Left colon (tissue), 2 donors: Measurements from ENCODE around the gene C8B. TPM values are rescaled to one million over a fixed set of nuclear protein-coding genes. Genes with fewer than 3 reads are reported as not detected.

Experiments
- ATAC-seq: fragments of 200-7000 bp; cut with Tn5 transposase; one replicate; pipeline ENCODE4 v1.9.1; 2020; ENCODE audit warnings: mild to moderate bottlenecking, moderate library complexity
- DNase-seq, 2 donors: peaks; one replicate each; pipeline ENCODE4 v3.0.0-alpha.2; 2020
- intact Hi-C, 2 donors: fragments of 100-400 bp; cut with DNase I in 1 of 2; cut with micrococcal nuclease in 1 of 2; formaldehyde crosslinking; loops; one replicate each; pipeline versions ENCODE4 v1.11.2 to v1.14.0; 2022; cut with DNase I, micrococcal nuclease
- total RNA-seq, 2 donors: library from RNA; stranded (reverse); fragmentation: NEBNext Ultra II Directional; extraction: Animal tissue kit (Norgen Biotek cat#: 25700); gene quantifications; one replicate each; pipeline ENCODE4 v1.2.1, GENCODE V29; 2021
- donor health status: DM: no; HTN: no; CAD: no.
- donor health status: DM: yes; HTN: yes; CAD: no.

The C8B gene
- total RNA-seq, 2 donors from 2014 or later: not detected

- DNase-seq (no peak), ATAC-seq (no peak)
- intact Hi-C loops: no loop called here
These were observed 54.5 kb downstream of the C8B start for GRCh38 chr1:56911098-56911938.

DNA sequence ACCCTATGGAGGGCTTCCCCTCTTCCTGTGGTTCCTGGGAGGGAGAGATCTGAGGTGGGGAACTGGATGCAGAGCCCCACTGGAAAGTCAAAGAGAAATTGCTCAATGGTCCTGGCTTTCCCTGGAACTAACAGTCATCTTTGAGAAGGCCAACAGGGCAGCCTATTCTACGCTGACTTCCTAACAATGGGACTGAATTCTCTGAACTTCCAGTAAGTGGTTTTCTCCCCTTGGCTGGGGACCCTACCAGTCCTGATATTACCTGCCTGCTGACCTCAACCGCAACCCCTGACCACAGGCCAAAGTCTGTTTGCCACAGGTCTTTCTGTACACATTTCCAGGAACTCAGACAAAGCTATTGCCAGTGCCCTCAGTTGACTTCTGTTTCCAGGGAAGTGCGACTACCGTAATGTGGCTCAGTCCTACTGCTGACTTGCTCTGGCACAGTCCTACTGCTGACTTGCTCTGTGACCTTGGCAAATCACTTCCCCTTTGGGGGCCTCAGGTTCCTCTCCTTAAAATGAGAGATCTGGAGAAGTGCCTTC, 55.3 kb downstream of the C8B start:
- no peak for ATAC-seq
- intact Hi-C loops: no loop called here
- DNase-seq: no peak

GRCh38 chr1:56908619-56909221, 57.1 kb downstream of the C8B start:
- ATAC-seq: no peak
- no peak for DNase-seq
- intact Hi-C loops: no loop called here

DNA sequence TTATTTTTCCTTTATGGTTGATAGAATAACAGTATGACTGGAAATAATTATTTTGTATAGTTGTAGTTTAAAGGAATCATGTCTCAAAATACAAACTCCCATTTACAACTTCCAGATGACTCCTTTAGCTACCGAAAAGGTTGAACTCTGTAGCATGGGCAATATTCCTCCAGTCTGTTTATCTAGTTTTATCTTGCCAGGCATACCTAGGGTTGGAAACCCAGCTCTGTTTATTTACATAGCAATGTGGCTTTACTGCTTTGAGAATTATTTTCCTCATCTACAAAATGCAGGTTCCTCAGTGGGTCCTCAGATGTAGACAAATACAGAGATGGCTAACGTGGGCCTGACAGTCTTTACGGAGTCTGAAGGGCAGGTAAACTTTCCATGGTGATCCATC, 60.1 kb downstream of the C8B start:
- intact Hi-C loops: no loop called here
- ATAC-seq: no peak
- no peak for DNase-seq

GRCh38 chr1:56904663-56905397, 61.0 kb downstream of the C8B start:
- intact Hi-C loops: no loop called here
- DNase-seq (no peak), ATAC-seq (no peak)

DNA sequence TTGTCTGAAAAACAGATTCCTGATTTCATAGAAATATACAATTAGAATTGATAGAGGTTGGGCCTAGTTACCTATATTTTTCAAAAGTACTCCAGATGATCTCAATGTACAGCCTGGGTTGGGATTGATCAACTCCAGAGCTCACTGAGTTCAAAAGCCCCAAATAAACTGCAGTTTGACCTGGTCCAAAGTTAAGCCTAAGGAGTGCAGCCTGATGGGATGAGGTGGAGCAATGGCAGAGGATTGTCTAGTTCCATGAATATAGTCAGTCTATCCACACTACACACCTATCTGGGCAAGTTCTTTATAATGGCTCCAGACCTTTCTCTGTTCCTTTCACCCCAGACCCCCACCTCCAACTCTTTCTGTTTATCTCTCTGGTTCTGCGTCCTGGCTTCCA, 62.0 kb downstream of the C8B start:
- ATAC-seq (no peak), DNase-seq (no peak)
- intact Hi-C loops: no loop called here

- intact Hi-C loops: no loop called here
- no peak for DNase-seq
- ATAC-seq: no peak
These were observed 64.1 kb downstream of the C8B start for GRCh38 chr1:56901716-56902115.

- ATAC-seq (no peak), DNase-seq (no peak)
These were observed 66.9 kb downstream of the C8B start for GRCh38 chr1:56898879-56899278.

DNA sequence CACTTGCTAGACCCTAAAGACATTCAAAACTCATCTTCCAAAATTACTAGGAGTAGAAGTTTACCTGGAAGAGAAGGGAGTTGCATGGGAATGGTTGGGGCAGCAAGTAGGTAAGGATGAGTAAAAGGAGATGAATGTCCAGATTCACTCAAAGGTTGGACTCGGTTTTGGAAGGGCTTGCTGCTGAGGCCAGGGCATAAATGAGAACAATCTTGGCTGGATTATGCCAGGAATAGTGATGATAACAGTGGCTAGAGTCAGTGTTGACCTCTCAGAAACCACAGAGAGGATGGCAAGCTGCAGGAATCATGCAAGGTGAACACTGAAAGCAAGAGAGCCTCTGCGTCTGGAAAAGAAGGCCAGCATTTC, 67.8 kb downstream of the C8B start:
- ATAC-seq (no peak), DNase-seq (no peak)
- intact Hi-C loops: no loop called here

More at GRCh38 chr1:56898879-56899278, 66.9 kb downstream of the C8B start:
- intact Hi-C loops: no loop called here

DNA sequence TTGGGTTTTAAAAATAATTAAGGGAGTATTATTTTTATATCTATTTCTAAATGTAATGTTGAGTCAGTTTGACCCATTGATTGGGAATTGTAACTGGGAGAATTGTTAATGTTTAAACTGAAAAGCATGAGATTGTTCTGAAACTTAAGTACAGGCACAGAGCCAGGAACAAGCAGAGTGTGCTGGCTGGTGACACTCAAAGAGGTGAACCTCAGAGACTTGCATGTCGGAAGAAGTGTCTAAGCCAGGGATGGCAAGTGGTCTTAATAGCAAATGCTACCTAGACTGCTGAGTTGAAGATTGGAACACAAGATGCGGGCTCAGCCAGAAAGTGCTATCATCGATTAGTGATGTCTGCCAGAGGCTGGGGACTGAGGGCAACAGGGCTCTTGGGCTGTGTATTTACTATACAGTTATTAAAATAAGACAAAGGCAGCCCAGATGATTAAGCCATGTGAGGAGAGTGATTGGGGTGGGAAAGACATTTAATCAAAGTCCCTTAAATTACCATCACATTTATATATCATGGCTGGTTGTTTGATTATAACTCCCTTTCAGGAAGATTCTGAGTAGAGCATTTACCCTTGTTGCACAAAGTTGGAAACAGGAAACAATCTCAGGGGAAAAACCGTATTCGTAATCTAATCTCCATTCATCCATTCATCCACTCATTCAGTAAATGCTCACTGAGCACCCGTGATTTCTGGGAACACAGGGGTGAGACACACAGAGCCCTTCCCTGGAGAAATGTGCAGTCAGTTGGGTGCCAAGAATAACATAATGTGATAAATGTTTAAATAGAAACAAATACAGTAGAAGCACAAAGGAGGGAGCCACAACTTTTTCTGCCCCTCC, 68.4 kb downstream of the C8B start:
- intact Hi-C loops: no loop called here
- ATAC-seq (no peak), DNase-seq (no peak)

GRCh38 chr1:56894014-56894413, 71.8 kb downstream of the C8B start:
- ATAC-seq (no peak), DNase-seq (no peak)
- intact Hi-C loops: no loop called here

DNA sequence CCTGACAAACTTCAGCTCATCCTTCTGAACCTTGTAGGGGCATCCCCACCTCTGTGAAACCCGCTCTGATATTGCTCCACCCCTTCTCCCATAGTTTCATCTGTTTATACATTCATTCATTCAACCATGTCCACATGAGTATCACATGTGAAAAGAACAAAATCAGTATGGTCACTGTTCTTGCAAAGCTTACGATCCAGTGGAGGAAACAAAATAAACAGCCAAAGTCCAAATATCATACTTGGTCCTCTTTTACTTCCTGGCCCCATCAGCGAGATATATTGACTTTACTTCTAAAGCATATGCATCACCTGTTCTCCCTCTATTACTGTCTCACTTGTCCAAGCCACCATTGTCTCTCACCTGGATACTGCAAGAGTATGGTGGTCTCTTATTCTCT, 75.6 kb downstream of the C8B start:
- intact Hi-C loops: no loop called here
- DNase-seq: no peak
- no peak for ATAC-seq

GRCh38 chr1:56881417-56881816, 84.4 kb downstream of the C8B start:
- ATAC-seq (no peak), DNase-seq (no peak)
- intact Hi-C loops: no loop called here

DNA sequence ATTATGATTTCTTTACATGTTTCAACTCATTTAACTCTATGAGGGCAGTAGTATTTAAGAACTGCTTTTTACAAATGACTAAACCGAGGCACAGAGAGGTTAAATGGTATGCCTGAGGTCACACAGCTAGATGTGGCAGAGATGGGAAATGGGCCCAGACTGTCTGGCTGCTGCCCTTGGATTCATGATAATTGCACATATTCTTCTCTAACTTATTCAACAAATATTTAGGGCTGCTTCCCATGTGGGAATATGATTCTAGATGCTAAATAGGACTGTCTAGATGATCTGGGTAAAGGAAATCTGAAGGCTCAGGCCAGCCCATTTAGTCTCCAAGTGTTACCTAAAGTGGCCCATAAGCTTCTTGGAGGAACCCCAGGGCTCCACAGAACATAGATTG, 85.0 kb downstream of the C8B start:
- ATAC-seq: no peak
- DNase-seq: no peak
- intact Hi-C loops: no loop called here

Other genes starting within 250 kb of the C8B start
- 1 to 10 TPM; 1.4 to 6.0 TPM for gene FYB2, start 146.6 kb downstream of the C8B start, total RNA-seq
- not detected for gene C8A, start 111.2 kb downstream of the C8B start, total RNA-seq